ENCODE data around the gene AXIN1.

DNA sequence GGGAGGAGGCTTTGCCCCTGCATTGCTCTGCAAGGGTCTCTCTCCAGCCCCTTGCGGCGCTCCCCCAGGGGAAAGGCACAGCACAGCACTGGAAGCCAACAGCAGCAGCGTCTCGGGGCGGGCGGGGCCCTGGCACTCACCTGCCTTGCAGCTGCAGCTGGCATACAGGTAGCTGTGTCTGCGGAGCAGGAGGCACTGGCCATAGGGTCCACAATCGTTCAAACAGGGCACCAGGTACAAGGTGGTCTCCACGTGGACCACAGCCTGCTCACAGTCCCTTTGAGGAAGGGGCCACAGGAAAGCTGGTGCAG lies 22.0 kb upstream of the AXIN1 start:
- TF ChIP-seq, protein P1, sequence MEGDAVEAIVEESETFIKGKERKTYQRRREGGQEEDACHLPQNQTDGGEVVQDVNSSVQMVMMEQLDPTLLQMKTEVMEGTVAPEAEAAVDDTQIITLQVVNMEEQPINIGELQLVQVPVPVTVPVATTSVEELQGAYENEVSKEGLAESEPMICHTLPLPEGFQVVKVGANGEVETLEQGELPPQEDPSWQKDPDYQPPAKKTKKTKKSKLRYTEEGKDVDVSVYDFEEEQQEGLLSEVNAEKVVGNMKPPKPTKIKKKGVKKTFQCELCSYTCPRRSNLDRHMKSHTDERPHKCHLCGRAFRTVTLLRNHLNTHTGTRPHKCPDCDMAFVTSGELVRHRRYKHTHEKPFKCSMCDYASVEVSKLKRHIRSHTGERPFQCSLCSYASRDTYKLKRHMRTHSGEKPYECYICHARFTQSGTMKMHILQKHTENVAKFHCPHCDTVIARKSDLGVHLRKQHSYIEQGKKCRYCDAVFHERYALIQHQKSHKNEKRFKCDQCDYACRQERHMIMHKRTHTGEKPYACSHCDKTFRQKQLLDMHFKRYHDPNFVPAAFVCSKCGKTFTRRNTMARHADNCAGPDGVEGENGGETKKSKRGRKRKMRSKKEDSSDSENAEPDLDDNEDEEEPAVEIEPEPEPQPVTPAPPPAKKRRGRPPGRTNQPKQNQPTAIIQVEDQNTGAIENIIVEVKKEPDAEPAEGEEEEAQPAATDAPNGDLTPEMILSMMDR (IDR thresholded peaks at IDR 0.05) = no peak
- no peak for TF ChIP-seq POLR2A (IDR thresholded peaks at IDR 0.05)

Measured in thyroid gland (tissue), 4 donors.